Subcutaneous adipose tissue (tissue), 4 donors: Measurements from ENCODE around the gene WBP2. TPM values are rescaled to one million over a fixed set of nuclear protein-coding genes. Genes with fewer than 3 reads are reported as not detected.

Experiments used
- total RNA-seq, 4 donors: library from RNA; depleted of rRNA; stranded (reverse); fragments of >200 nt; gene quantifications; one replicate each; pipeline ENCODE4 v1.1.0, GENCODE V29; 2016
- TF ChIP-seq, protein P1 (sequence below): fragments of 450-650 bp; IDR thresholded peaks from one replicate; pipeline ENCODE4 v1.5.1; 2016; ENCODE audit warnings: low read depth, mild to moderate bottlenecking, control low read depth, antibody characterized with exemption, moderate library complexity

The WBP2 gene
- total RNA-seq, 4 donors from 2014 or later: 55.3 to 91.7 (median 65.6) TPM

DNA sequence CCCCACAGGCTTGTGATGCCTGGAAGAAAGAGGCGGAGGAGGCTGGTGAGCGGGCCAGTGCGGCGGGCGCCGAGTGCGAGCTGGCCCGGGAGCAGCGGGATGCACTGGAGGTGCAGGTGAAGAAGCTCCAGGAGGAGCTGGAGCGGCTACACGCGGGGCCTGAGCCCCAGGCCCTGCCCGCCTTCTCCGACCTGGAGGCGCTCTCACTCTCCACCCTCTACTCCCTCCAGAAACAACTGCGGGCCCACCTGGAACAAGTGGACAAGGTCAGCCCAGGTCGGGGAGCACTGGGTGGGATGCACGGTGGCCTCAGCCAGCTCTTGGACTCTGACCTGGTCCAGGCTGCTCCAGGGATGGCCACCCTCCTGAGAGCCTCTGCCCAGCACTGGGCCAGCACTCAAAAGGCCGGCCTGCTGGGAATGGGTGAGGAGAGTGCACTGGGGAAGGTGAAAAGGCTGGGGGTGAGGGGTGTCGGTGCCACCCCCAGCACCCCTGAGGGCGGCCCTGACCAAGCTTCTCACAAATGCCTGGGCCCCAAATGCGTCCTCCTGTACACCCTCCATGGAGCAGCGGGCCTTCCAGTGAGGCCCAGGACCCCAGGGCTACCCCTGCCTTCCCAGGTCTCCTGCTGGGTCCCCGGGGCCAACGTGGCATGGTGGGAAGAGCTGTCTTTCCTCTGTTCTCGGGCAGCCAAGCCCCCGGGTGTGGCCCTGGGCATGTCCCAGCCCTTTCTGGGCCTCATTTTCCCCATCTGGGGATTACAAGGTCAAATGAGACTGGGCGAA, 31.7 kb downstream of the WBP2 start:
- TF ChIP-seq, protein P1, sequence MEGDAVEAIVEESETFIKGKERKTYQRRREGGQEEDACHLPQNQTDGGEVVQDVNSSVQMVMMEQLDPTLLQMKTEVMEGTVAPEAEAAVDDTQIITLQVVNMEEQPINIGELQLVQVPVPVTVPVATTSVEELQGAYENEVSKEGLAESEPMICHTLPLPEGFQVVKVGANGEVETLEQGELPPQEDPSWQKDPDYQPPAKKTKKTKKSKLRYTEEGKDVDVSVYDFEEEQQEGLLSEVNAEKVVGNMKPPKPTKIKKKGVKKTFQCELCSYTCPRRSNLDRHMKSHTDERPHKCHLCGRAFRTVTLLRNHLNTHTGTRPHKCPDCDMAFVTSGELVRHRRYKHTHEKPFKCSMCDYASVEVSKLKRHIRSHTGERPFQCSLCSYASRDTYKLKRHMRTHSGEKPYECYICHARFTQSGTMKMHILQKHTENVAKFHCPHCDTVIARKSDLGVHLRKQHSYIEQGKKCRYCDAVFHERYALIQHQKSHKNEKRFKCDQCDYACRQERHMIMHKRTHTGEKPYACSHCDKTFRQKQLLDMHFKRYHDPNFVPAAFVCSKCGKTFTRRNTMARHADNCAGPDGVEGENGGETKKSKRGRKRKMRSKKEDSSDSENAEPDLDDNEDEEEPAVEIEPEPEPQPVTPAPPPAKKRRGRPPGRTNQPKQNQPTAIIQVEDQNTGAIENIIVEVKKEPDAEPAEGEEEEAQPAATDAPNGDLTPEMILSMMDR: no peak

DNA sequence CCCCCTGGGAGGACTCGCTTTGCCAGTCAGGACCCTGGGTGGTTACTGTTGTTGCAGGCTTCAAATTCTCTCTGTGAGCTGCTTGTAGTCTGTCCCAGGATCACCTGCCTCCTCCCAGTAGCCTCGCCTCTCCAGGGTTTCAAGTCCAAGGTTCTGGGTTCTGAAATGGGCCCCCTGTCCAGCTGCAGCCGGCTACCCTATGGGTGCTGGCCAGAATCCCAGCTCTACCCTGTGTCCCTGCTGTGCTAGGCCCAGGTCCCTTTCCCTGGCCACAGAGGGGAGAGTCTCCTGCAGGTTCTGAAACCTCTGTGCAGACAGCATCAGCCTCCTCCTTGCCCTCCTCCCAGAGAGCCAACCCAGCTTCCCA, 32.4 kb downstream of the WBP2 start:
- TF ChIP-seq, protein P1: no peak

DNA sequence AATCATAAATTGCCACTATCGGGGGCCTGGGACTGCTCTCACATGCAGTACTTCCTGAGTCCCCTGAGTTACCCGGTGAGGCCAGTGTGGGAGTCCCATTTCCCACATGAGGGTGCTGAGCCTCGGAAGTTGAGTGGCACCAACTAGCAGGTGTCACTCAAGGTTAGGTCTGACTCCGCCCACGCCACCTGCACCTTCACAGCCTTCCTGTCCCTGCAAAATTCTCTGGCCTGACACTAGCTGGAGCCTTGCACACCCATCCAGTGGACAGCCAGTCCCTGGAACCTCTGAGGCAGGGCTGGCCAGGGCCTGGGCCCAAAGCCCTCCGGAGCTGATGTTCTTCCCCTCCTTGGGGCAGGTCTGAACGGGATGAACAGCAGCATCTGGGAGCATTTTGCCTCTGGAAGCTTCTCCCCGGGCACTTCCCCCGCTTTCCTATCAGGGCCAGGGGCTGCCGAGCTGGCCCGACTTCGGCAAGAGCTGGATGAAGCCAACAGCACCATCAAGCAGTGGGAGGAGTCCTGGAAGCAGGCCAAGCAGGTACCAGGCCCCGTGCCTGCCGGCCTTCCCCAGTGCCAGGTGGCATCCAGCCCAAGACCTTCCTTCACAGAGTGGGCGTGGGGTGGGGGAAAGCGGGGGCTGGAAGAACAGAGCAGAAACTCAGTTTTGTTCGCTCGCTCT, 32.9 kb downstream of the WBP2 start:
- TF ChIP-seq, protein P1: no peak

DNA sequence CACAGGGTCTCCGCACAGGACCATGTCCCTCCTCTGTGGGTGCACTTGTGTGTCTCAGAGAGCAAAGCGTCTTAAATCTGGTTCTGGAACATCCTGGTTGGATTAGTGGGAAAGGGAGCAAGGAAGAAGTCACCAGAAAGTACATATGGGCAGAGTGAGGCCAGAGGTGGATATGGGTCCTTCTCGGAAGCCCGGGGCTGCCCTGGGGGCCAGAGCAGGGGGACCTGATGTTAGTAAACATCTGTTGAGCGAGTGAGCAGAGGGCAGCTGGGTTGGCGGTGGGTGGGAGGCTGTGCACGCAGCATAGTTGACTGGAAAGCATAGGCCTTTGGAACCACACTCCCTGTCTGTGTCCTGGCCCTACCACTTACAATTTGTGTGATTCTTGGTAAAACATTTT, 33.6 kb downstream of the WBP2 start:
- TF ChIP-seq, protein P1: no peak

DNA sequence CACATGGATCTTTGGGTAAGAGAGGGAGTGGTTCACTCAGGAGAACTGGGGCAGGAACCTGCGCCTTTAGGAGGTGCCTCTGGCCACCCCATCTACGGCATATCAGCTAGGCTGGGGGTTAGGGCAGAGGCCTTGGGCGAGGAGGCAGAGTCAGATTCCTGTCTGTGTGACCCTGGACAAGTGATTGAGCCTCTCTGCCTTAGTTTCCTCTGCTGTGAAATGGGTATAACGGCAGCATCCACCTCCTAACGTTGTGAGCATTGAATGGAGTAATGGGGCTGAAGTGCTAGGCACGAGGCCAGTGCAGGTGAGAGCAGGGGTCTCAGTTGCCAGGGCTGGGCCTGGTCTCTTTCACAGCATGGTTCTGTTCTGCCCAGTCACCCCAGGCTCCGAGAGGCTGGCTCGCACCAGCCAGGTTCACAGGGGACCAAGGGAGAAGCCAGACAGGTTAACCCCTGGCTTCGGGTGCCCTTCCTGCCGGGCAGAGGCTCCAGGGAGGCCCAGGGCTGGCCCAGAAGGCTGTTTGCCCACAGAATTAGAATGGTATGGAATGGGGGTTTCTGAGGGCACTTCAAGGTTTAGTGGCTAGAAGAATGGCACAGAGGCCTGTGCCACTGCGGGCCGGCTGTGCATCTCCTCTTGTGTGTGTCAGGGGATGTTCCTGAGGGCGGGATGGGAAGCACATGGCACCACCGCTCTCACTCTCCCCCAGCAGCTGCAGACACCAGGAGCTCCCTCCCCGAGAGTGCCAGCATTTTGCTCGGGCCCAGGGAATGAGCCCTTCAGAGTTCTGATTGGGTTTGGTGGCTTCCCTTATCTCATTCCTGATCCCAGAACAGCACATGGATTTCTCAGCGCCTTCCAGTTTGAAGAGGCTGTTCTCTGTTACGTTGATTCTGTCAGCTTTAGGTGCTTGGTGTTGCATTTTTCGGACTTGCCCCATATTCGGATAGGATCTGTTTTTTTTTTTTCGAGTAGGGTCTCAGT, 34.7 kb downstream of the WBP2 start:
- TF ChIP-seq, protein P1: no peak

DNA sequence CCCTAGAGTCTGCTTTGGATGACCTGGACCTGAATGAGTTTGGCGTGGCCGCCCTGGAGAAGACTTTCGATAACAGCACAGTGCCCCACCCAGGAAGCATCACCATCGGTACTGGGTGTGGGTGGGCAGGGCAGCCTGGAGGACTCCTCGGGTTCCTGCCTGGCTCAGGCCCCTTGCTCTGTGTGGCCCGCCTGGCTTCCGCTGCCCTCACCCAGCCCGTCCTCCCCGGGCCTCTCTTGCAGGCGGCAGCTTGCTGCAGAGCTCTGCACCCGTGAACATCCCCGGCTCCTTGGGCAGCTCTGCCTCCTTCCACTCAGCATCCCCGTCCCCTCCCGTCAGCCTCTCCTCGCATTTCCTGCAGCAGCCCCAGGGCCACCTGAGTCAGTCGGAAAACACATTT, 35.5 kb downstream of the WBP2 start:
- TF ChIP-seq, protein P1: no peak
